NCI-H1105 treated with DMSO at 0.1 percent for 48 hours (cell line): Measurements from ENCODE around the gene RAVER2.

ENCODE experiments used
- DNase-seq: peaks from one replicate; lab custom pipeline; 2025; lab: John Stamatoyannopoulos, UW

RAVER2 gene

DNA sequence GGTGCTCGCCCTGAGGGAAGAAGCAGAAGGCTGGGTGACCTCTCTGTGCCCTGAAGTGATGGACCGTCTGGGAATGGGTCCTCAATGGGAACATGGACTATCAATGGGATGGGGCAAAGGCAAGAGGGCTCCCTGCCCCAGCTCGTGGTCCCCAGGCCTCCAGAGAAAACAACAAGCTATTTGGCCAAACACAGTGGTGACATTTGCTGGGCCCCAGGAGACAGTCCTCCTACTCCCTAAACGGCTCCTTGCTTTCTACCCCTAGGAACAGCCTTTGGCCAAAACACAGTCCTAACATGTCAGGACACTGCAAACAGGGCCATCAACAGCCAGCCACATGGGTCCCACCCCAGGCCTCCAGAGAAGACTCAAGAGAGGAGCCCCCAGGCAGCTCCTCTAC lies 102.8 kb downstream of the RAVER2 start:
- DNase-seq: no peak

DNA sequence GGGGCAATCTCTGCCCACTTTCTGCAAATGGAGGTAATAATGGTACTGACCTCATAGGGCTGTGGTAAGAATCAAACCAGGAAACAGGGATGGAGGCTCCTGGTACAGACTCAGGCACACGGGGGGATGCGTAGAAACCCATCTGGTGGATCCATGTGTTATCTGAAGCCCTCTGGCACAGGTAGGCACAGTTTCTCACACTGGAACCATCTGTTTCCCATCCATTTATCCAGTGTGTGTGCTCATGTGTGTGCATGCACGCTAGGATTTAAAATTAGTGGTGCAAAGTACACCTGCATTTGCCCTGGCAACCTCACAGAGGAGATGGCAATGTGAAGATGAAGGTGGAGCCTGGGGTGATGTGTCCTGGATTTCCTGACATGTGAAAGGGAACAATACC lies 103.3 kb downstream of the RAVER2 start:
- DNase-seq: no peak

DNA sequence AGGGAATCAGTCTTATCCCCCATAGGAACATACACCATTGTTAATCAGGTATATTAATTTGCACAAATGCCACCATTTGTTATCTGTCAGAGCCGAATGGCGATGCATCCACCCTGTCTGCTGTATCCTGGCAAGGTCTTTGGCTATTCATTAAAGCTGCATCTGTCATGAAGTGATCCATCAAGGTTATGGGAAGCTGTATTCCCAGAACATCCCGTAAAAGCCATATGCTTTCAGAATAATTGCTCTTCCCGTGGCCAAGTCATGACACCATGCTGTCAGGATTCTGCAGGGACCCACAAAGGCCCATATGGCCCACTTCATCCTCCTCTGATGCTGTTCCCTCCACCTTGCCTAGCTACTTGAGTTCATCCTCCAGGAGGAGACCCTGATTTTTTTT lies 103.9 kb downstream of the RAVER2 start:
- no peak for DNase-seq

DNA sequence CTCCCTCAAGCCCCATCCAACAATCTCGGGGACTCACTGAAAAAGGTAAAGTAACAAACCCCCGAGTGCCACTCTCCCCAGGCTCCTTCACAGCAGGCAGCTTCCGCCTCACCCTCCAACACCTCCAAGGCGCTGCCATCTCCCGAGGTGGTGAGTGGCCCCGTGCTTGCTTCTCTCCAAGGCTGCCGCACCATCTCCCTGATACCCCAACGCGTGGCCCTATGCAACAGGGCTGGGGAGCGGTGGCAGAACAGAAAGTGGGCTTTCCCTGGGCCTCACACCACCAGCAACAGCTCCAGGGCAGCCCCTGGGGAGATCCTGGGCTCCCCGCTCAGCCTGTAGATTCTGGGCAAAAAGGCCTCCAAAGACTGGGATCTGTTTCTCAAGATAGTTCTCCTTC lies 105.1 kb downstream of the RAVER2 start:
- no peak for DNase-seq

DNA sequence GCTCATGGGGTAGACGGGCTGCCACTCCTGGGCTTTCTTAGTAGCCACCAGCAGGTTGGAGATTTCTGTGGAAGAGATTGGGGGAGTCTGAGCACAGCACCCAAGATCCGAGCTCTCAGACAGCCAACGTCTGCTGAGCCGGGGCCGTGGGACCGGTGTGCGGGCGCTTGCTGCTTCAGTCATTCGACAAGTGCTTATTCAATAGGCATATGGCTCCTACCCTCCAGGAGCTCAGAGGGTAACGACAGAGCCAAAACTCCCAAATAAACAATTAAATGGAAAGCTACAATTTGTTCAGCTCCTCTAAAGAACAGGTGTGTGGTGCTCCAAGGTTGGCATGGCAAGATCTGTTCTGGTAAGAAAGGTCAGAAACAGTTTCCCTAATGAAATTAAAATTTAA lies 106.0 kb downstream of the RAVER2 start:
- no peak for DNase-seq

DNA sequence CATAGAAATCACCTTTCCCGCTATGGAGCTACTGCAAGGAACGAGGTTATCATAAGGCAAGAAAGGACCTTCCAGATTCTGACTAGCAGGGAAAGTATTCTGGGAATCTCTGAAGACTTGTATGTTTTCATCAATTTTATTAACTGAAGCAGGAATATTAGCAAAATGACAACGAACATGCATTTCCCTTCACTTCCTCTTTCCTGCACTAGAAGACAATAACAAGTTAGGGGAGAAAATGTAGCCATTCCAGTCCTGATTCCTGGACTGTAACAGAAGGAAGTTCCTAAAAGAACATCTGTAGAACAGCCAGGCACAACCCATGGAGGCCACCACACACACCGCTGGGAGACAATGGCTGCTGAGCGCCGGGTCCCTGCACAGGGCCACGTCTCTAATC lies 106.8 kb downstream of the RAVER2 start:
- DNase-seq: no peak

DNA sequence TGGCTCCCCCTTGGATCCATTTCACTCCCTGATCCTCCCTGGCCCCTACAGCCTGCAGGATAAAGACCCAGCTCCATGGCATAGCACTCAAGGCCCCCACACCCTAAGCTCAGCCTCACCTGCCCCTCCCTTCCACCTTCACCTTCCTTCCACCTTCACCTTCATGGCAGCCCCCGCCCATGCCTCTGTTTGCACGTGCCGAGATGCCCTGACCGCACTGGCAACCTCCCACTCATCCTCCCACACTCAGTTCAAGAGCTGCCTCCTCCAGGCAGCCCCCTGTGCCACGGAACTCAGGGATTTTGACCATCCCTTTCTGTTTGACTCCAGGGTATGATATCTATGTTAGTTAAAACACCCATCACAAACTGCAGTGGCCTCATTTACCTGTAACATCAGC lies 109.8 kb downstream of the RAVER2 start:
- no peak for DNase-seq

DNA sequence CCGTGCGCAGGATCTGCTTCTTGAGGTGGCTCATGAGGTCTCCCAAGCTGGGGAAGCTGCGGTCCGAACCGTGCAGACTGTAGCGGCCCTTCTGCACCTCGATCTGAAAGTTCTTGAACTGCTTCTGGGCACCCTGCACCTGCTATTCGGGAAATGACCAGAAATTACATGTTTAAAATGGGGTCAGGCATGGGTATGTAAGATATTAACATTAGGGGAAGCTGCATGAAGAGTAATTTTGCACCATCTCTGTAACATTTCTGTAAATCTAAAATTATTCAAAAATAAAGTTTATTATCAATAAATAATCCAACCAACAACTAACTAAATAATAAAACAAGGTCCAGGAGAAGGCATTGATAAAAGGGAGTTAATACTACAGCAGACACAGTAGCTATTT lies 110.7 kb downstream of the RAVER2 start:
- DNase-seq: no peak

DNA sequence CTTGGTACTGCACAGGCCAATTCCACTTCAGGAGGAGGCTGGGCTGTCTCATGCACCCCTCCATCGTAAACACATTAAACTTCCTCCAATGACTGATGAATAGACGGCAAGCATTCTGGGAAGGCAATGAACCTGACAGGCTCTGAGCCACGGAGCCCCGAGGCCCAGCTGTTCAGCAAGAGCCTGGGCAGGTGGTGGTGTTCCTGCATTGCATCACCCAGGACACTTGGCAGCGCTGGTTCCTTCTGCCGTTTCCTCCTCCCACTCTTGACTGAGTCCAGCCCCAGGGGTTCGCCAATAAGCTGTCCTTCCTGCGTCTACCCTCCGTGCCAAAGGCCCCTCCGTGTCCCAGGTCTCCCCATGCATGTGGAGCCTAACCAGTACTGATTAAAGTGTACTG lies 111.7 kb downstream of the RAVER2 start:
- no peak for DNase-seq

DNA sequence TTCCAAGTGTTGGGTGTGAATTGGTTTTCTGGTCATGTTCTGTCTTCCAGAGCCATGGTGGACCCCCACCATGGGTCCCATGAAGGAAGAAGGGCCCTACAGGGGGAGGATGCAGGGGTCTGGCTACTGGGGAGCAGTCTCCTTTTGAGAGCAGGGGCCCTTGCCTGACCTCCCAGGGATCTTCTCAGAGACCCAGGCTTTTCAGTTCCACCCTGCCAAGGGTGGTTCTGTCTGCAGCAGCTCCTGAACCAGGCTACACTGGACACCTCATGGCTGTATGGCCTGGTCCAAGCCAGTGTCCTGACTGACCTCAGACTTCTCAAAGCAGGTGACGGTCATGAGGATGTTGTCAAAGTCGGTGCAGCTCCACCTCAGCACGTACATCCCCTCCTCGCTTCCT lies 112.5 kb downstream of the RAVER2 start:
- no peak for DNase-seq

DNA sequence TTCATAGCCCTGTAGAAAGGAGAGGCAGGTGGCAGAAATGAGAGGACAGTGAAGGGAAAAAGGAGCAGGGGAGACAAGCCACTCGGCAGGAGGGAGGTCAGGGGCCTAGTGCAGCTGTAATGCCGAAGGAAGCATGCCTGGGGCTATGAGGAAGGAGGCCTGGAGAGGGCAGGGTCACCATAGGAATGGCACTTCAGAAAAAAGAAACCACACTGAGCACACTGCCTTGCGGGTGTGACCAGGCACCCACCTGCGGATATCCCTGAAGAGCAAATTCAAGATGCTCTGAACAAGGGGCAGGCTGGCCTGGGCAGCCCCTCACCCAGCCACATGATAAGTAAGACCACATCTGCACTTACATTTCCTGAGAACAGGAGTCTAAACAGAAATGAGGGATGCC lies 116.7 kb downstream of the RAVER2 start:
- no peak for DNase-seq

DNA sequence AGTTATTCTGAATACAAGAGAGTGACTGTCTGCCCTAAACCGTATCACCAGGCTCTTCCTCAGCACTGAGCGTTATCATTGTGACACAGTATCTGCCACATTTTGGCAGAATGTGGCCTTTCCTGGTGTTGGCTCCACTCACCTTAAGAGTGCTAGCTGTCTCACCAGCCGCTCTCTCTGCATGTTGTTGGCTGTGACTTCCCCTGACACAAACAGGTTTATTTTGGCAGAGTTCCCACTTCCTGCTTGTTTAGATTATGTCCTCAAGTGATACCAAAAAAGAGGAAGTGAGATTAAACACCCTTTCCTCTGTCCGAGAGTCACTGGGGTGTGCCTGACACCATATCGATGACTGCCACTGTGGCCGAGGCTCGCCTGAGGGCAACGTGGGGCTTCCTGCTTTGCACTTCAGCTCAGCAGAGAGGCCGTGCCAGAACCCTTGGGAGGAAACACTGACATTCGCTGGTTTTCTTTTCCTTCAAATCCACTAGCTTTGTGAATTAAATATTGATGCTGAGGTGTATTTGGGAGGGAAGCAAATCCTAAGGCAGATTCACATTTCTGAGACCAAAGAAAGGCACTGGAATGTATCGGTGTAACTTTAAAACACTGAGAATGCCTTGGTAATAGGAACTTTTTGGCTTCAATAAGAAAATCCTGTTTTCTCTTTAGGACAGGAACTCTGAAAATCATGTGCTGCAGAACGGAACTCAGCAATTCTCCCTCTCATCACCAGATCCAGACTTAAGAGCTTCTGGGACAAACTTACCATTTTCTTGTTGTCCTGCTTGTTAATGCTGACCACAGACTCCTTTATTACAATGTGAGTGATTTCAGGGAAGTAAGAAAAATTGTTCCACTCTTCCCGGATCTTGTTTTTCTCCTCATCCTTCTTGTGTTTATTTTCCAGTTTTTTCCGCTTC lies 119.4 kb downstream of the RAVER2 start:
- DNase-seq: peak; percentile 2

DNA sequence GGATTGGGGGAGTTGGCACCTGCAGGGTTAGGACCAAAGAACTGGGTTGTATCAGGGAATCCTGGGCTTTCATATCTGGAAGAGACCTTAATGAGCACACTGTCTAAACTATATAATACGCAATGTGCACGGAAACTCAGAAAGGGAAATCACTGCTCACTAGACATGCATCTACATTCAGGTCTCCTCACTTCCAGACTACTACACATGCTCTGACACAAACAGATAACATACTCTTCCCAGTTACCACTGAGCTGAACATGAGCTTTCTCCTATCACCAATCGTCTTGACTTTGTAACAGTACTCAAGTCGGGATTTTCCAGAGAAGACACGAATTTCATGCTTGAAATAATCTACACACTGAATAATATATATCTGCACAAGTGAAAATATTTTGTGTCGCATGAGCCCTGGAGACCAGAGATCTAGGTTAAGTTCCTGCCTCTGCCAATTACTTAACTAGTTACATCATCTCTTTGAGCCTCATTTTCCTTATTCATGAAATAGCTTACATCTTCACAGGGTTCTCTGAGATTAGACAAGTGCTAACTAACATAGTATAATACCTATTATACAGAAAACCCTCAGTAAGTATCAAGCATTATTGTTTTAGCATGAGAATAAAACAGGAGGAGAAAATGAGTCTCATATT lies 120.4 kb downstream of the RAVER2 start:
- no peak for DNase-seq

DNA sequence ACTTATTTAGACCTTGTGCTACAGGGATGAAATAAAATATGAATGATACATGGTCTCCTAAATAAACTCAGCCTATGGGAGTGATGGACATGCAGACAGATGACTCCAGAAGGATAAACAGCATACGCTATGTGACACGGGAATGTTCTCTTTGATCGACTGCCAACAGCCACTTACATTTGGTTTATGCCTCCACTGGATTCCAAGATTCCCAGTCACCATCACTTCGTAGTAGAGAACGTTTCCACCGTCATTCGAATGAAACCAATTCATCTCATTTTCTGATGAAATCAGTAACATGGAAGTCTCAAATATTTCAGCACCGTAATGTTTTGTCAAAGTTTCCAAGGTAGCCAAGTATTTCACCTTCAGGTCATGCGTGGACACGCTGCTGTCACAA lies 121.8 kb downstream of the RAVER2 start:
- DNase-seq: no peak

DNA sequence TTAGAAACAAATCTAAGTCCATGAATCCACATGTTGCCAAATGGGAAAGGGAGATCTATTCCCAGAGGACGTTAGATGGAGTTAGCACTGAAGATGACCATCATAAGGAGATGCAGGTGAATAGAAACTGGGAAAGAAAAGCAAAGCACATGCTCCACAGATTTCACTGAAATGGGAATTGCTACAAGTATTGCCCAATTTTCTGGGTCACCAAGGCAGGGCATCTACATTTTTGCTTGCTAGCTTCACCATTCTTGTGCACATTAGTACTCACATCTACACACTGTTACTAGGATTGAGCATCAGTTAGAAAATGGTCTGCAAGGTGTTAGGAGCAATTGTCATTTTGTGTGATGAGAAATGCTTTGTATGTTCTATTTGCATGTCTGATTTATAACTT lies 122.4 kb downstream of the RAVER2 start:
- no peak for DNase-seq

DNA sequence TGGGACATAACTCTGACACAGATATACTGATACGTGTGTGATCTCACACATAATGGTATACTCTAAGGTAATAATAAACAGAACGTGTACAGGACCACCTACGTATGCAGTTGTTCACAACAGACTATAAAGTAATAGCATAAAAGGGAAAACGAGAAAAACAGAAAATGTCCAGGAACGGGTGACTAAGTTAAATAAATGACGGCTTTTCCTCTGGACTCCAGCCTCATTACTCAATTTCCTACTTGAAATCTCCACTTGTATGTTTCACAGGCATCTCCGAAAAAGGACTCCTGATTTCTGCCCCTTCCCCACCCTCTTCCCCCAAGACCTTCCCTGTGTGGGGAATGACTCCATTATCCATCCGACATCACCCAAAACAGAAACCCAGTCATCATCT lies 126.4 kb downstream of the RAVER2 start:
- DNase-seq: no peak

DNA sequence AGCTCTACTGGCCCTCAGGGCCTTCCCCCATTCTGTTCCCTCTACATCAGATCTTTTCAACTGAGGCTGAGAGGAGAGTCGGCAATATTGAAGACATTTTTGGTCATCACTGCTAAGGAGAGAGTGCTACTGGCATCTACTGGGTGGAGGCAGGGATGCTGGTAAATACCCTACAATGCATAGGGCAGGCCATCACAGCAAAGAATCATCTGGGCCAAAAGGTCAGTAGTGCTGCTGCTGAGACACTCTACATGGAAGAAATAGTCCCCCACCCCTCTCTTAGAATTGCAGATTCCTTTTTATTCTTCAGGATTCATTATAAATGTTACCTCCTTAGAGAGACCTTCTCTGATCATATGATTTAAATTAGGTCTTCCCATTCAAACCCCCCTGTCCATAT lies 127.2 kb downstream of the RAVER2 start:
- no peak for DNase-seq

DNA sequence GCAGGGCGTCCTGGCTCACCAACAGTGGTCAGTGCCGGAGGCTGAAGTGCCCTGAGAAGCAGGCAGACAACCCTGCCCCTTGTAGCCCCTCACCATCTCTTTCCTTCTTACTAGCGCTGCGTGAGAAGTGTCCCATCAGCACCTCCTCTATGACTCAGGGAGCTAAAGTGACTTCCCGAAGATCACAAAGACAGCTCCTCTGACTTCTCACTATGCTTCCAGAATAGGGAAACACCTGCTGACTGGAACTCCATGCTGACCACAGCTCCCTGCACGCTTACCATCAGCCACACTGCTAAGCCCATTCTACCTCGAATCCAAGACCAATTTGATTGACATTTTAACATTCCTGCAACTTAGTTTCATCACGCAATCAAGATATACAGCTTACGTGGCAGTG lies 128.7 kb downstream of the RAVER2 start:
- no peak for DNase-seq

DNA sequence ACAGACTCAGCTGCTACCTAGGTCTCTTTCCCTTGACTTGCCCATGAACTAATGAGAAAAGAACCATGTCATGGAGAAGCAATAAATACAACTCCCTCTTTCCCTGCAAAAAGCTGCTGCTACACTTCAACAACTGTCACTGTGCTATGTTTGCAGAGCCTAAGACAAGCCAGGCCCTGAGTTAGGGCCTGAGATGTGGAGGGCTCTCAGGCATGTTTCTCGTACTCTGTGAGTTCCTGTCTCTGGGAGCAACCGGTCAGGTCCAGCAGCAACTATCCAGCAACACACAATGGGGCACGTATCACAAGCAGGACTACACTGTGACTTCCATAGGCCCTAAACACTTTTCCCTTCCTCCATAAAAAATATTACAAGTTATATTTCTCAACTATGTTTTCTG lies 129.8 kb downstream of the RAVER2 start:
- DNase-seq: no peak

DNA sequence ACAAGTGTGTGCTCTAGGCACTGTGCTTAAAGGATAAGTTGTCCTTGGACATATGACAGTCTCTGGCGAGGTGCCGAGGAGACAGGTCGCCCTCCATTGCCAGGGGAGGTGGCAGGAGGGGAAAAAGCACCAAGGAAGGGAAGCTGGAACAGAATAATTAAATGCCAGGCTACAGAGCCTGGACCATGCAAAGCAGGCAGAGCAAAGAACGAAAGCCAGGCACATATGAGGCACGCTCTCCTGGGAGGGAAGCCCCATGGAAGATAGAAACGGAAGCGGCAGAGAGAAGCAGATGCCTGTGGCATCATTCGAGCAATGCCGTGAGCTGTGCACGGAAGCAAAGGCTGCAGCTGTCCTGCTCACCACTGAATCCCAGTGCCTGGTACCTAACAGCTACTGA lies 130.2 kb downstream of the RAVER2 start:
- no peak for DNase-seq

DNA sequence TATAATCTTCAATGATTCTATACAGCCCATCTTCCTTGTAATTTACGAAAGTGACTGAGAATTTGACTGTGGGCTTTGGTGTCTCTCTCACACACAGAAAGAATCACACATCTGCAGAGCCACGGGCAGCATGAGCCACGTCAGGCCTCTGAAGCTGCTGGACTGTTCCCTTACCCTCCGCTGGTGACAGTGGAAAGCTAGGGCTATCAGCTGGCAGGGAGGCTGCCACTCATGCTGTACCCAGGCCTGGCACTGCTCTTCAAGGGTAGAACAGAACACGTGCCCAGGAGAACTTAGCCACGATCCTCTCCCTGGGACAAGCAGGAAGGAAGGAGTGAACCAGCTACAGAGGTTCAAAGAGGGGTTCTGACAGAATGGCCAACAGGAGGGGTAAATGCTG lies 130.7 kb downstream of the RAVER2 start:
- DNase-seq: no peak

DNA sequence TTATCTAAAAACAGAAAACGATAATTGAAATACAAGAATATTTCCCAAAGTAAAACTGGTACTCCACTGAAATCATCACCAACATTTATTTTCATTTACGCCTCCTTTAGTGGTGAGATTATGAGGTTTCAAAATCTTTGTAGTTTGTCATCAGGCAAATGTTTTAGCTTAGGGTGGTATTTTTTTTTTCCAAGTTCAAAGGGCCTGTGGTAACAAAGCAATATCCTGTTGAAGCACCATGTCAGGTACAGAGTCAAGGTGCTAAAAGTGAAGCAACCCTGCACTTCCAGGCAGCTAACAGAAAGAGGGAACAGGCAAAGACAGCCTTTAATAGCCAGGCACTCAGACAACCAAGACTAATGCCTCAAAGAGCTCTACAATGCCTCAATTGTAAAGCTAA lies 132.3 kb downstream of the RAVER2 start:
- no peak for DNase-seq

DNA sequence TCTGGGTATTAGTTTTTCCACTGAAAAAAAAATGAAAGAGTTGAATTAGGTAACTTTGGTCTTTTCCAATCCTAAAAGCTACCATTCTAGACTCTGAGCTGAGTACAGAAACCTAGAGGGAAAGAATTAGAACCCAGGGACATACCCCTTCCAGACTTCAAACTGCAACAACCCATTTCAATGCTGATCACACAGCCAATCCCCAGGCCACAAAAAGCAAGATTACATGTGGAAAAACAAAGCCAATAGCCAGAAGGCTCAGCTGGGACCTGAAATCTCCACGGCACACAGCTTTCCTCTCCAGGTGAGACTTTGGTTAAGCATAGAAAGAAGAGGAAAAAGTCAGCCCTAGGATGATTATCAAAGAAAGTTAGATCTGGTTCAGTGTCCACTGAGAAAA lies 132.7 kb downstream of the RAVER2 start:
- no peak for DNase-seq

DNA sequence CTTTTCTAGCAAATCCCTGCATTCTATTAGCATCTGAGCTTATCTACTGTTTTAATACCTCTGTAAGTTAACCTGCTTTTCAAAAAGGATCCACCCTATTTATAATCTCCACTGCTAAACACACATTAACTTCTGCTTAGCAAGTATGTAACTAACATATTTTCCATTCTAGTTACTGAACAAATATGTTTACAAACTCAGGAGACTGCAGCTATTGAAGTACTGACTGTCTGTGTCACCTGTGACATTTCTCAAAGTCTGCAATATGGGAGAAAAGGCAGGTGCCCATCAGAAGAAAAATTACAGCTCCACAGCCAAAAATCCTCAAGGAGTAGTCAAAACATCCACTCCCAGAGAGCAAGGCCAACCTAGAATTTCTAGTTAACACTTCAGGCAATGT lies 133.2 kb downstream of the RAVER2 start:
- no peak for DNase-seq
